Suprapubic skin (tissue), 4 donors: ENCODE measurements around the gene TRAF3.

ENCODE experiments used
- CTCF ChIP-seq, 2 donors: fragments of 200-600 bp in 1 of 2; fragments of 450-650 bp in 1 of 2; sonication (generic) in 1 of 2; IDR thresholded peaks; one replicate each; pipeline ENCODE4 v1.5.1; 2016 to 2019; ENCODE audit warnings: antibody characterized with exemption in 2 of 2, mild to moderate bottlenecking in 1 of 2, moderate library complexity in 1 of 2
- POLR2A ChIP-seq, 2 donors: fragments of 450-650 bp; IDR thresholded peaks; one replicate each; pipeline ENCODE4 v1.6.1; 2017; ENCODE audit warnings: antibody characterized with exemption in 2 of 2, mild to moderate bottlenecking in 2 of 2, moderate library complexity in 2 of 2
- POLR2AphosphoS5 ChIP-seq, 3 donors: sonication (generic); formaldehyde crosslinking; IDR thresholded peaks; one replicate each; pipeline ENCODE4 v1.6.1; 2017; ENCODE audit warnings: antibody characterized with exemption in 3 of 3

- TF ChIP-seq CTCF (IDR thresholded peaks at IDR 0.05) (no peak), POLR2AphosphoS5 (IDR thresholded peaks at IDR 0.05) (no peak), POLR2A (IDR thresholded peaks at IDR 0.05) (no peak)
Observed at GRCh38 chr14:102778338-102779083, 1.3 kb downstream of the TRAF3 start.
